ENCODE data around the gene SDCBP2.
"Not testable (repeated sequence)": the region's sequence is repeated elsewhere in the genome, so short reads cannot be mapped to it uniquely, and the experiment has no call there.

Gene SDCBP2

DNA sequence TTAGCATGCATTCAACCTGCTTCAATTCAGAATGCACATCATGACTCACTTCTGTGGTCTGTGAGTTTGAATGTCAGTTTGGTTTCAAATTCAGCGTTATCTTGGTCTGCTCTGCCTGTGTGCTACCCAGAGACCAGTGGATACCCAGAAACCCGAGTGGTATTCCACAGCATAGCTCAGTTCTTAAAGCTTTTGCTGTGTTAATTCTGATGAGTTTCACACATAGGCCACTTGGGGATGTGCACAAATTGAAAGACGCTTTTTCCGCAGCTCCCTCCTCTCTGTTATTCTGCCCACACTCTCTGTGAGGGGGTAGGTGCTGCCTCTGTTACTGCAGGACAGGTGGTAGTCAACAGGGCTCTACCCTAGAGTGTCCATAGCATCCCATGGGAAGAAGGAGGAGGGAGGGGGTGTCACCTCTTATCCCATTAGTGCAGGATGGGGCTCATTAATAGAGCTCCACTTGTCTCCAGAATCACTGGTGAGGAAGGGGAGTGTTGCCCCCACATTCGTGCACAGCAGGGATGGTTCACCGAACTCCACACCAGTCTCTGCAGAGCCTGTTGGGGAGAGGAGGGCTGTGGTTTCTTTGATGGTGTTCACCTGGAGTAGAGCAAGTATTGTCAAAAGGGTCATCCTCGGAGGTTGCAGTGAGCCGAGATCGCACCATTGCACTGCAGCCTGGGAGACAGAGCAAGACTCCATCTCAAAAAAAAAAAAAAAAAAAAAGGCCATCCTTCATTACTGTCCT is 29.2 kb upstream of the SDCBP2 start:
- peak in 1 of 2 donors; percentile 14 for DNase-seq

- DNase-seq, result no peak
Observed at GRCh38 chr20:1353956-1354355, 25.0 kb upstream of the SDCBP2 start.

- no peak for DNase-seq
Observed at GRCh38 chr20:1346315-1346969, 17.5 kb upstream of the SDCBP2 start.

GRCh38 chr20:1345756-1346093 is 16.8 kb upstream of the SDCBP2 start:
- DNase-seq, result no peak

DNA sequence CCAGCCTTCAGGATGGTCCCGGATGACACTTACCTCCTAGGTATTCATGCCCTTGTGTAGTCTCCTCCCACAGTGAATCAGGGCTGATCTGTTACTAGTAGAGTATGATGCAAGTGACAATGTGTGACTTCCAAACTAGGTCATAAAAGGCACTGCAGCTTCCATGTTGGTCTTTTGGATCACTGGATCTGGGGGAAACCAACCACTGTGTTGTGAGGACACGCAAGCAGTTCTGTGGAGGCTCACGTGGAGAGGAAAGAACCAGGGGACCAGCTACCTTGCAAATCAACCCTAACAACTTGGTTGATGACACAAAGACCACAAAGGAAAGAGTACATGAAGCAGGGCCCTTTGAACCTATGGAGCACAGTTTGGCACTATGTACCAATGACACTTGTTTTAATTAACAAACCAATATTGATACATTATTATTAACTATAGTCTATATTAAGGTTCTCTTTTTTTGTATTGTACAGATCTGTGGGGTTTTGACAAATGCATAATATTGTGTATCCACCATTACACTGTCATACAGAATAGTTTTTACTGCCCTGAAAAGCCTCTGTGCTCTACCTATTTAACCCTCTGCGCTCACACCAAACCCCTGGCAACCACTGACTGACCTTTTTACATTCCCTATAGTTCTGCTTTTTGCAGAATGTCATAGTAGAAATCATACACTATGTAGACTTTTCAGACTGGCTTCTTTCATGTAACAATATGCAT is 16.3 kb upstream of the SDCBP2 start:
- DNase-seq, result no peak

DNA sequence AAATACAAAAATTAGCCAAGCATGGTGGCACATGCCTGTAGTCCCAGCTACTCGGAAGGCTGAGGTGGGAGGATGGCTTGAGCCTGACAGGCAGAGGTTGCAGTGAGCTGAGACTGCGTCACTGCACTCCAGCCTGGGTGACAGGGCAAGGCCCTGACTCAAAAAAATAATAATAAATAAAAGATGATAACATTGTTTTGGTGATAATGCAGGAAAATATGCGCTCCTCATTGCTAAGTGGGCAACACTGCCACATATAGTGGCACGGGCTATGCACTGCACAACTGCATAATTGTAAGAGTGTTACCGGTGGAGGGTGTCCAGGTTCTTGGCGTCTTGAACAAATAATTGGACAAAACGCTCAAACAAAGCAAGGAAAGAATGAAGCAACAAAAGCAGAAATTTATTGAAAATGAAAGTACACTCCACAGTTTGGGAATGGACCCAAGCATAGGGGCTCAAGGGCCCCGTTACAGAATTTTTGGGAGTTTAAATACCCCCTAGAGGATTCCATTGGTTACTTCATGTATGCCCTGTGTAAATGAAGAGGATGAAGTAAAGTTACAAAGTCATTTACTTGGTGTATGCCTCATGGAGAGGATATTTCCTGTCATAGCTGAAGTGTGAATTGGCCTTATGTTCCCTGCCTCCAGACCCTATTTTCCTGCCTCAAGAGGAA is 14.6 kb upstream of the SDCBP2 start:
- DNase-seq, result not testable (repeated sequence)

DNA sequence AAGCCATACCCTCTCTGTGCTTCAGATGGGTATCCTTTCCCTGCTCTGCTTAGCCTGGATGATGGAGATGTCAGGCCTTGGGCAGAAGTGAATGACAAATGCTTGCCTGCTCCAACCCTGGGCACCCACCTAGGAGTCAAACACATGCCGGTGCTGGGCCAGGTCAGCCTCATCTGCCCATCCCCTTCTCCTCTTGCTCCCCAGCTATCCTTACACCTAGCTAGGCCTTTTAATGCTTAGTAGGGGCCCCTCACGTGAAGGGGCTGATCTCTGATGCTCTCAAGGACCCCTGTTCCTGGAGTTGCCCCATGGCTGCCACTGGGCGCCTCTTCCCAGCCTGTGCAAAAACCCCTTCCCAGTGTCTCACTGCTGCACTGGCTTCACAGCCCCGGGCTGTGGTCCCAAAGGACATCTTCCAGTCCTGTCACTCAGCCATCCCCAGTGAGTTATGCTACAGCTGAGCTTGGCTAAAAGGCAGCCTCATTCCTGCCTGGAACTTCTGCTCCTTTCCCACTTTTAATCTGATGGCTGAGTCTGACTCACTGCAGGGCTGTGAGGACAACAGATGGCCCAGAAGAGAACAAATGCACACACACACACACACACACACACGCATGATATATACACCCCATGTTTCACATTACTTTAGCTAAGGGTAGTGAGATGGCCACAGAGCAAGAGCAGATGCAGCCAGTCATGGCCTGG is 12.8 kb upstream of the SDCBP2 start:
- no peak for DNase-seq

GRCh38 chr20:1338801-1339200 is 9.9 kb upstream of the SDCBP2 start:
- DNase-seq, result no peak

DNA sequence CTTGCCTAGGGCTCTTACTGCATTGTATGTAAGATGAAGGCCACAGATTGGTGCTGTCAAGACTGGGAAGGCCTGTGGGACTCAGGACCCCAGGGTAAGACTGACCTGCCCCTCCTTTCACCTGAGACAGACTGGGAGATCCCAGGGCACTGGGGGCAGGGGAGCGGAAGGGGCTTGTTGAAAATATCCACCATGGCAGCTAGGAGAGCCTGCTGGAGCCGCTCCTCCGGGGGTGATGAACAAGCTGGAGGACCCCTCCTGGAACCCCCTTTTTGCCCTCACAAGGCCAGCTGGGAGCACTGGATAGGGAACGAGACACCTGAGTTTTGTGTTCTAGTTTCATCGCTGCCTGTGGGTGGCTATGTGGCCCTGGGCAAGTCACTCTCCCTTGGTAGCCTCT is 9.2 kb upstream of the SDCBP2 start:
- DNase-seq, result no peak

- no peak for DNase-seq
Observed at GRCh38 chr20:1337441-1337840, 8.5 kb upstream of the SDCBP2 start.

- no peak for DNase-seq
Observed at GRCh38 chr20:1336699-1337367, 7.9 kb upstream of the SDCBP2 start.

GRCh38 chr20:1335961-1336698 is 7.2 kb upstream of the SDCBP2 start:
- DNase-seq, result peak in 1 of 2 donors; percentile 25

GRCh38 chr20:1334761-1335160 is 5.8 kb upstream of the SDCBP2 start:
- DNase-seq, result no peak

- no peak for DNase-seq
Observed at GRCh38 chr20:1334370-1334731, 5.4 kb upstream of the SDCBP2 start.

GRCh38 chr20:1333462-1334369 is 4.8 kb upstream of the SDCBP2 start:
- DNase-seq, result no peak

GRCh38 chr20:1332749-1333300 is 3.9 kb upstream of the SDCBP2 start:
- no peak for DNase-seq

GRCh38 chr20:1331801-1332453 is 3.0 kb upstream of the SDCBP2 start:
- DNase-seq, result no peak

DNA sequence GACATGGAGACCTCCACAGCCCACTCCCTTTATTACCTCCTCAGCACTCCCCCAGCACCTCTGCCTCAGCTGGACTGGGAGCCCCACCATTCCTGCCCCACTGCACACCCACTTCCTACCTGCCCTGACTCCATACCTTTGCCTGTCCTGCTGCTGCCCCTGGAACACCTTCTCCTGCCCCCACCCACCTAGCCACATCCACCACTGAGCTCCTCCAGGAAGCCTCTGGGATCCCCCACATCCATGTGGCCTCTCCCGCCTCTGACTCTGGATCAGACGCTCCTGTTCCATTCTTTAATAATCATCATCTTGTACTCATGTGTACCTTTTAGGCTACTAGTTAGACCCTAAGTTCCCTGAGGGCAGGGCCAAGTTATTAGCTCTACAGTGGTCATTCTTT is 2.2 kb upstream of the SDCBP2 start:
- no peak for DNase-seq

GRCh38 chr20:1330075-1330830 is 1.3 kb upstream of the SDCBP2 start:
- DNase-seq, result peak in 1 of 2 donors; percentile 36
